Measurements from ENCODE around the gene CCDC34.

- TF ChIP-seq CTCF (IDR thresholded peaks at IDR 0.05; ENCODE audit: low read length) = no peak
- TF ChIP-seq EZH2phosphoT487 (IDR thresholded peaks at IDR 0.05; ENCODE audit: low read length) = no peak
- no peak for TF ChIP-seq EZH2 (optimal IDR thresholded peaks at IDR 0.05; ENCODE audit: low read depth, low read length)
Observed at GRCh38 chr11:27373856-27374602, 11.0 kb upstream of the CCDC34 start.
